HG03565 (cell line): Measurements from ENCODE around the gene XPR1.

Experiments used
- ATAC-seq: cut with Tn5 transposase; IDR thresholded peaks from one replicate; pipeline ENCODE4 v1.9.1; 2021; ENCODE audit warnings: mild to moderate bottlenecking, moderate library complexity; ENCODE audit not compliant: unreplicated experiment

Gene XPR1

DNA sequence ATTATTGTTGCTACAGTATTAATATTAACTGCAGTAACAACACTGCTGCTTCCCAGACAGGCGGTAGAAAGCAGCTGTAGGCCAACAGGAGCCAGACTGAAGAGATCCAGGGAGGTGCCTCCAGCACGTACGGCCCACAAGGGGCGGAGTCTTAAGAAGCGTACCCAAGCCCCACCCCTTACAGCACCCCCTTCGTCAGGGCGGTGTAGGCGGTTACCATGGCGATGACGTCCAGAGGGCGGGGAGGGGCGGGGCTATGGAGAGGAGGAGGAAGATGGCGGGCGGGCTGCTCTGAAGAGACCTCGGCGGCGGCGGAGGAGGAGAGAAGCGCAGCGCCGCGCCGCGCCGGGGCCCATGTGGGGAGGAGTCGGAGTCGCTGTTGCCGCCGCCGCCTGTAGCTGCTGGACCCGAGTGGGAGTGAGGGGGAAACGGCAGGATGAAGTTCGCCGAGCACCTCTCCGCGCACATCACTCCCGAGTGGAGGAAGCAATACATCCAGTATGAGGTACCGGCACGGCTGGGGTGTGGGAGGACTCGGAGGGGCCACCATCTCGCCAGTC is at the start of gene XPR1:
XPR1 (plus strand) TSS at position 257 of the 560 bp plus-strand sequence; CDS start at position 437, 180 bp downstream.
- peak; percentile 97 for ATAC-seq

GRCh38 chr1:180584869-180585268 is 47.0 kb upstream of the XPR1 start:
- ATAC-seq: no peak

- no peak for ATAC-seq
Measured at GRCh38 chr1:180585994-180586359, 45.8 kb upstream of the XPR1 start.

DNA sequence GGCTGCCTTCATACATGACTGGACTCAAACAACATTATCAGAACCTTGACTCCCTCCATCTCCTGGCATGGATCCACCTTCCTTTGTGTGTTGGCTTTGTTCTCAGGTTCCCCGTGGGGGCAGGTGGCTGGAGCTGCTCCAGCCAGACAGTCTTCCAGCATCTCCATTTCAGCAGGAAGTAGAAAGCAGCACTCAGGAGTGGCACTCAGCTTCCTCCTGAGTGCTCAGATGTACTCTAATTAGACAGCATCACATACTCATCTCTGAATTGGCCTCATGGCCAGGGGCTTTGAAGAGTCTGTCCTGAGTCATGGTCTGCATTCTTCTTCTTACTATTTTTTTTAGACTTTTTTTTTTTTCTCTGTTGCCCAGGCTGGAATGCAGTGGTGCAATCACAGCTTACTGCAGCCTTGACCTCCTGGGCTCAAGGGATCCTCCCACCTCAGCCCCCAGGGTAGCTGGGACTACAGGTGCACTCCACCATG is 45.1 kb upstream of the XPR1 start:
- no peak for ATAC-seq

GRCh38 chr1:180588121-180588520 is 43.7 kb upstream of the XPR1 start:
- ATAC-seq: no peak

GRCh38 chr1:180590889-180591288 is 40.9 kb upstream of the XPR1 start:
- ATAC-seq: no peak

- ATAC-seq: no peak
Measured at GRCh38 chr1:180593382-180593781, 38.4 kb upstream of the XPR1 start.

- ATAC-seq: no peak
Measured at GRCh38 chr1:180594723-180595122, 37.1 kb upstream of the XPR1 start.

DNA sequence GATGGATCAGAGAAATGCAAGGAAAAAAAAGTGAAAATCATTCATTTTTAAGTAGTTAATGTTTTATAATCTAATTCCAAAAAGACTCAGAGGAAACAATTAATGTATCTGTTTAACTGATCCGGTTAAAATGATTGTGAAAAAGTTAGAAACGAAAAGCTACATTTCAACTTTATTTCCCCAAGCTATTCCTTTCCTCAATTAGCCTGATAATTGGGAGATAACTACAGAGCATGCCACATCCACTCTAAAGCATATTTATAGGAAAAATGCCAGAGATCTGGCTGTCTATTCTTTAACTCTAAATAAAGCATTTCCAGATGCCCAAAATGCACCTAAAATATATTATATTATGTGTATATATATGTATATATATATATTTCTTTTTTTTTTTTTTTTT is 35.9 kb upstream of the XPR1 start:
- ATAC-seq: no peak

DNA sequence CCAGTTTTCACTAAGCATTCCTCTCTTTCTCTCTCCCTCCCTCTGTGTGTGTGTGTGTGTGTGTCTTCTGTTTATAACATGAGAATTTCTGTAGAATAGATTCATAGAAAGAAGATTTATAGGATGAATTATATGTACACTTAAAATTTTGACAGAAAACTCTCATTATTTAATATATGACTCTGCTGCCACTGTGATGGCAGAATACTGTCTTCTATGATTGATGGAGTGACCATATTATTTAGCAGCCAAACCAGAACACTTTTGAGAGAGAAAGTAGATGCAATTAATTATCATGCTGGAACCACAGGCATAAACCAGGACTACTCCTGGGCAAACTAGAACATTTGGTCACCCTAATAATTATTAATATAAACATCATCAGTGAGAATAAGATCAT is 34.3 kb upstream of the XPR1 start:
- ATAC-seq: no peak

GRCh38 chr1:180598333-180598974 is 33.4 kb upstream of the XPR1 start:
- ATAC-seq: no peak

DNA sequence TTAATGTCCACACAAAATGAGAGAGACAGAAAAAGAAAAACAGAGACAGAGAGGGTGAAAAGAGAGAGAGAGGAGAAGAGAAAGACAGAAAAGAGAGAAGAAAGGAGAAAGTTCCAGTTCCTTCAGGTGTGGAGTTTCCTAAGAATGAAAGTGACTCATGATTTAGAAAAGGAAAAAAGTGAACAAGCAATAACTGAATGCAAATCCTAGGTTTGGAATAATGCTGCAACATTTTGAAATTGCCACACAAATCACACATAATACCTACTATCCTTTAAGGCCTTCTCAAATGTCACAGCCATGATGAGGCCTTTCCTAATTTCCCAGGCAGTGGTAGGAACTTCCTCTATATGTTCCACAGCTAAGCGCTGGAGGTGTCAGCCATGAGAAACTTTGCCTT is 31.5 kb upstream of the XPR1 start:
- no peak for ATAC-seq

DNA sequence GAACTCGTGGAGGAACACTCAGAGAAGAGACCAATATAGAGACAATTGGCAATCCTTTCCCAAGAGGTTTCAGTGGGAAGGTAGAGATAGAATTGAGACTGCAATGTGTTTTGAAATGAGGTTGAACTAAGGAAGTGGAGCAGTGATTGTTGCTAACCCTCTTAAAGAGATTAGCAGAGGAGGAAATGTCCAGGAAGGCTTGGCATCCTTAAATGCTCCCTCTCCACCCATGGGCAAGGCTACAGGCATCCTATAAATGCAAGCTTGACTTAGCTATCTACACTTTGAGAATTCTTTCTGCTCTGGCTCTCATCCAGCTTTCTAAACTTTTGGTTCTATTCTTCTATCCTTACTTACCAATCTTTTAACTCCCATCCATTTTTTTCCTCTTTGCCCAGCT is 30.3 kb upstream of the XPR1 start:
- no peak for ATAC-seq

- ATAC-seq: no peak
Measured at GRCh38 chr1:180603223-180603849, 28.5 kb upstream of the XPR1 start.

GRCh38 chr1:180603850-180604226 is 28.0 kb upstream of the XPR1 start:
- no peak for ATAC-seq

DNA sequence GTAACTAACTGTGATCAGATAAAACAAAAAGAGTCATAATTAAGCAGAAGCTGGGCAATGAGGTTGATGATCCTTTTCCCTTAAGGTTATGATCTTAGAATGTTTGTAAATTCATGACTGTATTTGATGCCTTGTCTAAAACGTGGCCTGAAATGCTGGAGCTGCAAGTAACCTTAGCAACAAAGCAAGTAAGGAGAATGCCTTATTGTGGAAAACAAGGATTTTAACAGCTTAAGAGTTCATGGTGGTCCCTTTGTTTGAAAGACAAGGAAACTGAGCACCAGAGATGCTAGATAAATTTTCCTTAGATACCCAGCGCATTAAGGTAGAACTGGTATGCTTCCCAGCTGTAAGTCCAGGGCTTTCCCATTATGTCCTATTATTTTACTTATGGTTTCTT is 25.7 kb upstream of the XPR1 start:
- ATAC-seq: no peak

DNA sequence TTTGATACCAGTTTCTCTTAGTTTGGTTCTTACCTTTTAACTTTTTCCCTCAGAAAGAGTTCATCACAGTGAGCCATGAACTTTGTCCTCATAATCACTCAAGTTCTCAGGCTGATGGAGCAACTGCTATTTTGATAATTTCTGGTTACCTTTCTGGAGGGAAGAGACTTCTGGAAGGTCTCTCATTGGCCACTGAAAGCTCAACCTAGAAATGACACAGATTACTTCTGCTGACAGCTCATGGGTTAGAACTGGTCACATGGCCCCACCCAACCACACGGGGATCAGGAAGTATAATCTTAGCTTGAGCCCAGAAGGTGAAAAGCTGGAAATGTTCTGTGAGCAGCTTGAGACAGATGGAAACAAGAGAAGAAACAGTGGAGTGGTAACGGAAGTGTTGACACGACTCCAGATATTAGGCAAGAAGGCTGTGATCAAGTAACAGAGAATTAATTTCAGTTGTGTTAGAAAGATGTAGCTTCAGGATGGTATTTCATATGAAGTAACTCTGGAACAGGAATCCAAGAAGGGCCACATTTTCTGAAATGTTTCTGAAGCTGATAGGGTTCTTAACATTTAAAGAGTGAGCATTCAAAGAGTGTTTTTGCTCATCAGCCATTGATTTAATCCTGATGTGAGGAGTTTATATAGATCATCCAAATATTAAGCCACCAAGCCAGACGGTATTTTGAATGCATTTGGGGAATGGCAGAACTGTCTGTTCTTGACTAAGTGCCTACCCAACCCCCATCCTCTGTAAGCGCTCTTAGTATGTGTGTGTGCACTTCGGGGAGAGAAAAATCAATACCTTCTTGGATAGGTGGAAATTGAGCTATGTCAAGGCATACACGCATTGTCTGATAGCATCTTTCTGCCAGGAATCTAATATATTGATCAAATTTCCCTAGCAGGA is 21.9 kb upstream of the XPR1 start:
- no peak for ATAC-seq

DNA sequence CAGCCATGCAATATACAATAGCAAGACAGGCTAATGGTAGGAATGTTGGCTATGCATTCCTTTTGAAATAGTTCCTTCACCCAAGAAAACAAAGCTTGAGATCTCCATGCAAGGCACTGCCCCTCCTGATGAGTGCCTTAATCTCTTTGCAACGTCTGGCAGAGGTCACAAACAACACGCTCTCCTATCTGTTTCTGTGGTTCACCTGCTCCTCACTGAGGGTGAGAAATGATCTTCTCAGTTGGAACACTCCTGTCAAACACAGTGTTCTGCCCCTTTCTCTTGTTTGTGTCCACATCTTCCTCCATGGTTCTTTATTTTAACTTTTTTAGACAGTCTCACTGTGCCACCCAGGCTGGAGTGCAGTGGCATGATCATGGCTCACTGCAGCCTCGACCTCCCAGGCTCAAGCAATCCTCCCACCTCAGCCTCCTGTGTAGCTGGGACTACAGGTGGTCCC is 21.2 kb upstream of the XPR1 start:
- ATAC-seq: no peak

- no peak for ATAC-seq
Measured at GRCh38 chr1:180611016-180611930, 20.5 kb upstream of the XPR1 start.

DNA sequence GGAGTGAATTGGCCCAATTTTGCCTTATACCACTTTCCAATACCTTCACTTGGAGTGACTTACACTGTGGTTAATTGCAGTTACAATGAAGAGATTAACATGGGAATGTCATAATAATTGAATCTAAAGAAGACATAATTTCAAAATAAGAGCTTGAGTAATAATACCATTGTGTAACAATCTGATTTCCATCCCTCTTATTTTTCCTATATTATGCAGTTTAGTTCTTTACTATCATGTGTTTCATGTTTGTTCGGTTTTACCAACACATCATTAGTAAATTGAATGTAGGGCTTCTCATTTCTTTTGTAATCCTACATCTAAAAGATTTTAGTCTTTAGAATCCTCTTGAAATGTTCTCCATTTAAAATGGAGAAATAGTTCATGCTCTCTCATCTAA is 19.2 kb upstream of the XPR1 start:
- ATAC-seq: no peak
